ENCODE results near the gene CACNB2.

- TF ChIP-seq CHD2 (IDR thresholded peaks at IDR 0.05; ENCODE audit: borderline replicate concordance, low read depth, low read length) (no peak), SRF (IDR thresholded peaks at IDR 0.05; ENCODE audit: low read depth in 2 of 2, low read length in 2 of 2) (no peak)
Measured at GRCh38 chr10:18157881-18158280, 17.7 kb downstream of the CACNB2 start.

All from GM12878 (cell line).